NCI-H226 (cell line): ENCODE measurements around the gene FAM3C.
"Not testable (repeated sequence)": the region's sequence is repeated elsewhere in the genome, so short reads cannot be mapped to it uniquely, and the experiment has no call there.

Experiments used
- DNase-seq: peaks from one replicate; pipeline ENCODE4 v3.0.0-alpha.2; 2015

Gene FAM3C, protein sequence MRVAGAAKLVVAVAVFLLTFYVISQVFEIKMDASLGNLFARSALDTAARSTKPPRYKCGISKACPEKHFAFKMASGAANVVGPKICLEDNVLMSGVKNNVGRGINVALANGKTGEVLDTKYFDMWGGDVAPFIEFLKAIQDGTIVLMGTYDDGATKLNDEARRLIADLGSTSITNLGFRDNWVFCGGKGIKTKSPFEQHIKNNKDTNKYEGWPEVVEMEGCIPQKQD

DNA sequence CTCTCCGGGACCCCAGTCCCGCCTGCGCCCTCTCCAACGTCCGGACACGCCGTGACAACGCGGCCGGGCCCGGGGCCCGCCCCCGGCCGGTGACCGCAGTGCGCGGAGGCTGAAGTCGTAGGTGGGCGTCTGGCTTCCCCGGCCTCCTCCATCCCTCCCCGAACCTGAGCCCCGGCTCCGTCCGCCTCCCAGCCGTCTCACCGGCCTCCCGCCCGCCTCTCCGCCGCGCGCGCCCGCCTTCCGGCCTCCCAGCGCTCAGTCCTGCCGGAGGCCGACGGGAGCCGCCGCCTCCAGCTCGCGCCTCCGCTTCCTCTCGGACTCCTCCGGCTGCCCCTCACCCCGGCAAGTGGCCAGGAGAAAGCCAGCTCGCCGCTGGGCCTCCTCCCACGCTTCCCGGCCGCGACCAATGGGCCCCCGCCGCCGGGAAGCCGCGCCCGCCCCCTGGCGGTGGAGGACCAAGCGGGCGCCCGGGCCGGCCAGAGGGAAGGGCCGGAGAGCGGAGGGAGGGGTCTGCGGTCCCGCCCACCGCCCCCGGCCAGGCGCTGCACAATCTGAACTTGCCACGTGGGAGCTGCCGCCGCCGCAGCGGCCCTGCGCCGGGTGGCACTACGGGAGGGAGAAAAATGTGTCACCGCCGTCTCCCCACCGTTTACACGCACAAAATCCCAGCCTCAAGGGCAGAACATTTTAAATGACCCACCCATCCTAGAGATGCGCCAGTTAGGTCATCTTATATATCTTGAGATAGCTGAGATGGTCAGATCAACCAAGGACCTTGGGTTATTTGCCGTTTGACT, at the start of gene FAM3C:
FAM3C (minus strand) TSS at position 348 of the 797 bp plus-strand sequence. CDS start 13,339 bp downstream, outside the sequence.
- DNase-seq = peak; percentile 91

DNA sequence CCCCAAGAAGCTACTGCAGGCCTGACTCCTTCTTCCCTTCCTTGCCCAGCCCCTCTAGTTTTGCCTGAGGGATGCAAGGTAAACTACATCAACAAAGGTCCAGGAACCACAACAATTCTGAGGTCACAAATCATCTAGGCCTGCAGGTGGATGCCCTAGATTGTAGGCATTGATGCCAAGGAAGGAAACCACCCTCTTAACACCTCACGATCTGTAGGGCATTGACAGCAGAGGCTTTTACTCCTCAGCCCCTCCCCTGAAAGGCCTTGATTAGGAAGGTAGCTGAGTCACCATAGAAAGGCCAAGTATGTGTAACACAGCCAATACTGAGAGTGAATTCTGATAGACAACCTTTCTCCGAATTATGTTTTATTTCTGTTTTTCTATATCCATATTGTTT, 46.7 kb upstream of the FAM3C start:
- DNase-seq = peak; percentile 45

DNA sequence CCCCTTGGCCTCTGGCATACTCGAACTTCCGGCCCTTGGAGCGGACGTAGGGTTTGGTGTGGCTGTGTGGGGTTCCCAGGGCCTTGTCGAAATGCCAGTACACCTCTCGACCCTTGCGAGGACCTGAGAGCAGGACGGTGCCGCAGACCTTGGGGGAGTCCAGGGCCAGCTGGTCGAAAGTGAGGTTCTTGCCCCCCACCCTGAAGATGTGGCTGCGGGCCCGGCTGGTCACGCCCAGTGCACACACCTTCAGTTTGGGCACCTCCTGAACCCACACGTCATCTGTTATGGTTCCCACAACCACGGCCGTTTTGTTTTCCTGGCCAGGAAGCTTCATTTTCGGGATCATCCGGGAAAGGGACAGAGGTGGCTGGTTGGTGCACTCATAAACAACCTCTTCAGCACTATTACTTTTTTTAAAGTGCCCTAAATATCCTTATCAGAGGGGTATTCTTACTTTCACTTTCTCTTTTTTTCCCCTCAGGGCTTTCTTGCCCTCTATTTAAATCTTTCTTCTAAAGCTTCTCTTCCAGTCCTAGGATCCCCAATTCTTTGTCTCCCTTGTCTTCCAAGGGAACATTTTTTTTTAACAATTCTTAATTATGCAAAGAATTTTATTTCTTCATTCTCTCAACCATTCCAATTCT, 44.9 kb upstream of the FAM3C start:
- no peak for DNase-seq

DNA sequence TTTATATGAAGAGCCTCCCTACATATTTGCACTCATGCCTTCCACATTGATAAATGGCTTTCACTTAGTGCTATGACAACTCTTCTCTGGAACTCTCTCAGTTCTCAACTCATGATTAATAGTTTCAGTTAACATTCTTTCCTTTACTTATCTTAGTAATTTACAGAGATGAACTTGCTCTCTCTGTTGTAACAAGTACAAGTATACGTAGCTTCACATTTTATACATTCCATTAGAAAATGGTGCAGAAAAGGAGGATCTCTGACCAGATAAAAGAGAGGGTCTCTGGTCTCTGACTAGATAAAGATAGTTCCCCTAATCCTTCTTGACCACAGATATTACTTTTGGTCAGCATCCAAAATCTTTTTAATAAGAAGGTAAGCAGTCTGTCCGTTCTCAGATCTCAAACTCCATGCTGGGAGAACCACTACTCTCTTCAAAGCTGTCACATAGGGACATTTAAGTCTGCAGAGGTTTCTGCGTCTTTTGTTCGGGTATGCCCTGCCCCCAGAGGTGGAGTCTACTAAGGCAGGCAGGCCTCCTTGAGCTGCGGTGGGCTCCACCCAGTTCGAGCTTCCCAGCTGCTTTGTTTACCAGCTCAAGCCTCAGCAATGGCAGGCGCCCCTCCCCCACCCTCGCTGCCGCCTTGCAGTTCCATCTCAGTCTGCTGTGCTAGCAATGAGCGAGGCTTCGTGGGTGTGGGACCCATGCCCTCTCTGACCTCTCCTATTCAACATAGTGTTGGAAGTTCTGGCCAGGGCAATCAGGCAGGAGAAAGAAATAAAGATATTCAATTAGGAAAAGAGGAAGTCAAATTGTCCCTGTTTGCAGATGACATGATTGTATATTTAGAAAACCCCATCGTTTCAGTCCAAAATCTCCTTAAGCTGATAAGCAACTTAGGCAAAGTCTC, 42.2 kb upstream of the FAM3C start:
- peak; percentile 81 for DNase-seq

DNA sequence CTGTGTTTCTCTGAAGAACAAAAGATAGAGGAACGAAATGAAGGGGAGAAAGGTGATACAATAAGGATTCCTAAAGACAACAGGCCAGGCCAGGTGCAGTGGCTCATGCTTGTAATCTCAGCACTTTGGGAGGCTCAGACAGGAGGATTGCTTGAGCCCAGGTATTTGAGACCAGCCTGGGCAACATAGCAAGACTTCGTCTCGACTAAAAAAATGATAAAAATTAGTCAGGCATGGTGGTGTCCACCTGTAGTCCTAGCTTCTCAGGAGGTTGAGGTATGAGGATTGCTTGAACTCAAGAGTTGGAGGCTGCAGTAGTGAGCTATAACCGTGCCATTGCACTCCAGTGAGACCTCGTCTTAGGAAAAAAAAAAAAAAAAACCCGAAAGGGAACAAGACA, 41.4 kb upstream of the FAM3C start:
- DNase-seq = no peak

DNA sequence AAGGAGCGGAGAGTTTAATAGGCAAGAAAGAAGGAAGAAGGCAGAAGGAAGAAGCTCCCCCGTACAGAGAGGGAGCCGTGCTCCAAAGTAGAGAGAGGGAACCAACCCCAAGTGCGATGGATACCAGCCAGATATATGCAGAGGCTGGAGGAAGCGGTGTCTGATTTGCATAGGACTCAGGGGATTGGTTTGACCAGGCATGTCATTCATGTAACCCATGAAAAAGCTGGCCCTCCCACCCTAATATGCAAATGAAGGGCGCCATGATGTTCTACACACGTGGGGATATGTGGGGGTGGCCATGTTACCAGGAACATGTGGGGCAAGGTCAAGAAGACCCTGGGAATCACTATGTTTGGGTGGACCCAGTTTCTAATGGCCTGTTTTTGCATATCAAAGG, 40.6 kb upstream of the FAM3C start:
- no peak for DNase-seq

DNA sequence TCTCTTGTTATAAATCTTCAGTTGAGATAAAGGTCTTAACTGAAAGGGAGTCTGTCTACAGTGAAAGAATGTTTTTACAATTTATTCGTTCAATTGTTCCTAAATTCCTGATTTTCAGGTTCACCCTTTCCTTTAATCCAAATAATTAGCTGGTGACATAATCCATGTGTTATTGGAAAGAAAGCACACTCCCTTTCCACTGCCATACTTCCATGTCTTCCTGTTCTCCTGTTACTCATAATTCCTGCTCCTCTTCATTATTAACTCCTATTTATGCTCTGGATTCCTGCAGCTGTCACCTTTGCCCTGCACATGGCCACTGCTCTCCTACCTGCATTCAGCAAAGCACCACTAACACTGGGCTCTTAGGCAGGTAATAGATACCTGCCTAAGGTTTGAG, 40.0 kb upstream of the FAM3C start:
- DNase-seq = no peak

DNA sequence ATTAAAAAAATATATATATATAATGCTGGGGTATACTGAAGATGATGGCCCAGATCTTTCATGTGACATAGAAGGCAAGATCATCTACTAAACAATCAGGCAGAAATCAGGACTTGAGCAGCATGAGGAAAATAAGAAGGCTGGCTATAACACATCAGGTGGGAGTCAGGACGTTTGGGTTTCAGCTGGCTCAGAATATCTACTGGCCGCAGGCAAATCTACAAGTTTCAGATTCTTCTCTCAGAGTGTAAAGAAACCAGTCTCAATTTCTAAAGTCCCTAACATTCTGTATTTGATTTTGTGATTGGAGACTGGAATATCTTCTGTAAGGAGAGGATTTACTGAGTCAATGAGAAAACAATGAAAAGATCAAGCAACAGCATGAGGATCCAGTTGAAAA, 37.7 kb upstream of the FAM3C start:
- DNase-seq = no peak

DNA sequence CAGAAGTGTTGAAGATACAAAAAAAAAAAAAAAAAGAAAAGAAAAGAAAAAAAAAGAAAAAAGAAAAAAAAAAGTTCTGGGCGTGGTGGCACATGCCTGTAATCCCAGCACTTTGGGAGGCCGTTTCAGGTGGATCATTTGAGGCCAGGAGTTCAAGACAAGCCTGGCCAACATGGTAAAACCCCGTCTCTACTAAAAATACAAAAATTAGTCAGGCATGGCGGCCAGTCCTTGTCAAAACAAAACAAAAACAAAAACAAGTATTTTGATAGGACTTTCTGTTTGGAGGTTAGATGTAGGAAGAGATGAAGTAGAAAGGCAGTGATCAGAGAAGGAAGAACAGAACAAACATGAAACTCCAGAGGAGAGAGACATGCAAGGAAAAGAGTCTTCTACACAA, 36.4 kb upstream of the FAM3C start:
- not testable (repeated sequence) for DNase-seq

DNA sequence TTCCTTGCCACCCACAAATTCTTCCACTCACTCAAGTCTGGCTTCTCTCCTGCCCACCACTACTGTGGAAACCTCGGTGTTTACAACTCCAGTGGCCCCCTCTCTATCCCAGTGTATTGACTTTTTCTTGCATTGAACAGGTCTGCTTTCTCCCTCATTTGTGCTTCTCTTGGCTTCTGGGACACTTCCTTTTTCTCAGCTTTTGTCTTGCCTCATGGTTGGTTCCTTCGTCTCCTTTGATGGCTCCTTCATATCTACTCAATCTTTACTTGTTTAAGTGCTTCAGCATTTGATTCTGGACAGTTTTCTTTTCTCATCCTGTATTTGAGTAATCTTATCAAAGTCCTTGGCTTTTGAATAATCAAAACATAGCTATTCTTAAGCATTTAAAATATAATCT, 35.9 kb upstream of the FAM3C start:
- DNase-seq = no peak

DNA sequence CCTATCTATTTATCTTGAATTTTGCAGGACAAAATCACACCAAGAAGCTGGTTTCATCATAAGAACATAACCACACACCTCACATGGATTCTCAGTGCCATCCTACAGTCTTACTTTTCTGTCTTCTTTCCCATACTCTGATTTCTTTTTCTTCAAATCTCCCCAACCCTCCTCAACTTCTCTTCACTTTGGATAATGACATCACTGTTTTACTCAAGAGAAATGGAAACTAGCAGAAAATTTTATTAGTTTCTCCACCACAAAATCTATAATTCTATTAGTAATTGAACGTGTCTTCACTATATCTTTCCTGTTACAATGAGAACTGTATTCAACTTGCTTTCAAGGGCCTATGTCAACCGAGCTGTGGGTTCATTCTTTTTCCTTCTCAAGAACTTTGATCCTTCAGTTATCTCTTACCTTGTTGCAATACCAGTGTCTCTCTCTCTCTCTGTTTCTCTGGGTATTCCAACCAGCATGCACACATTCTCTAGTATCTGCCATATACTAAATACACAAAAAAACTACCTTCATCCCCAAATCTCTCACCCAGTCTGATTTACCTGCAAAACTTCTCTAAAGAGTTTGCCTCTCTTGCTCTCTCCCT, 35.4 kb upstream of the FAM3C start:
- DNase-seq = no peak

DNA sequence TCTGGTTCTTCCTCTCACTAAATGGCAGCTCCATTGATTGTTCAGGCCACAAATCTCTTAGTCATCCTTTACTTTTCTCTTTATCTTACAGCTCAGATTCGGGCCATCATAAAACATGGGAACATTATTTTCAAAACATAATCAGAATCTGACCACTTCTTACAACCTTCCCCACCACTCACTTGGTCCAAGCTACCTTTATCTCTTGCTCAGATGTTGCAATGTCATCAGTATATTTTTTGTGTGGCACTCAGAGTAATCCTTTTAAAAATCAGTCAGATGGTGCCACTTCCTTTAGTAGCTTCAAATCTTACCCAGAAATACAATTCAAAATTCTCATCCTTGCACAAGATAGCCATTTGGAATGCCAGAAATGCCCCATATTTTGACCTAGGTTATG, 34.5 kb upstream of the FAM3C start:
- DNase-seq = no peak

DNA sequence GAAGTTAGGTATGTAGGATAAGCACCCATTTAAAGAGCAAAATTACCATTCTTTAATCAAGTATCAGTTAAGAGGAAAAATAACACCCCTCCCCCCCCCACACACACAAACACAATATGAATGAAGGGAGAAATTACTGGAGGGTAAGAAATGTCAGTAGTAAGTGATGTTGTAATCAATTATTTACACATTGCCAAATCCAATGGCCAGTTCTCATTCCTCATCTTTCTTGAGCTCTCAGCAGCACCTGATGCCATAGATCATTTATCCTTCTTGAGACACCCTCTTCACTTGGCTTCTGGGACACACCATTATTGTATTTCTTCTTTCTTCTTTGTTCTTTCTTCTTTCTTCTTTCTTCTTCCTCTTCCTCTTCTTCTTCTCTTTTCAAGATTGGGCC, 33.7 kb upstream of the FAM3C start:
- DNase-seq = no peak

DNA sequence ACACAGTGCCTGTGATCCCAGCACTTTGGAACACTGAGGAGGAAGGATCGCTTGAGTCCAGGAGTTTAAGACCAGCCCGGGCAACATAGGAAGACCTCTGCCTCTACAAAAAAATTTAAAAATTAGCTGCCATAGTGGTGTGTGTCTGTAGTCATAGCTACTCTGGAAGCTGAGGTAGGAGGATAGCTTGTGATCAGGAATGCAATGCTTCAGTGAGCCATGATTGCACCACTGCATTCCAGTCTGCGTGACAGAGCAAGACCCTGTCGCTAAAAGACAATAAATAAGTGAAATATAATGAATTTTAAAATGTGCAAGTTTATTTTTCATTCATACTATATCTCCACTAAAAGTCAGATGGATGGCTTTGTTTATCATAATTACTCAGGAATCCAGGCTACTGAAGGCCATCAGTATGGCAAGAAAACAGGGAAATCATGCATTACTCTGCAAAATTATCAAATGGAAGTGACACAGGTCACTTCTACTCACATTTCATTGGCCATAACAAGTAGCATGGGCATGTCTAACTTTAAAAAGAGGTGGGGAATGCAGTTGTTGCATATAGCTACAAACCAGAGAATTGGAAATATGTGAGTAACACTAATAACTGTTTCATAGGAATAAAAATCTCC, 32.9 kb upstream of the FAM3C start:
- peak; percentile 40 for DNase-seq

DNA sequence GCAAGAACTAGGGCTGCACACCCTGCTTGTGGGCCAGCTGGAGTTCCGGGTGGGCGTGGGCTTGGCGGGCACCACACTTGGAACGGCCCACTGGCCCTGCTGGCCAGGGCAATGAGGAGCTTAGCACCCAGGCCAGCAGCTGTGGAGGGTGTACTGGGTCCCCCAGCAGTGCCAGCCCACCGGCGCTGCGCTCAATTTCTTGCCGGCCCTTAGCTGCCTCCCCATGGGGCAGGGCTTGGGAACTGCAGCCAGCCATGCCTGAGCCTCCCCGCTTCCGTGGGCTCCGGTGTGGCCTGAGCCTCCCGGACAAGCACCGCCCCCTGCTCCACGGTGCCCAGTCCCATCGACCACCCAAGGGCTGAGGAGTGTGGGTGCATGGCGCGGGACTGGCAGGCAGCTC, 25.6 kb upstream of the FAM3C start:
- DNase-seq = not testable (repeated sequence)

DNA sequence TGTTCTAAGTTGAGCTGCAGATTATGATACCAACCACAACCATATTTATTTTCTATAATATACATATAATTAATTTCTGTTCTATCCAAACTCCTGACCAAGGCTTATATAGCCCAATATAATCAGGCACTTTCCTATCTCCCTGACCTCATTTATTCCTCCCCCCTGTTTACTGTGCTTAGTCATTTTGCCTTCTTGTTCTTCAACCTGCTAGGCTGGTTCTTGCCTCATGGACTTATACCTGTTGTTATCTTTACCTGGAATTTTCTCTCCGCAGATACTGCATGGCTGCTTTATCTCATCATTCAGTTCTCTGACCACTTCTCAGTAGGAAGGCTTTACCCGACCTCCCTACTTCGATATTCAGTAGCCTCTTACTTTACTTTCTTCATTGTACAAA, 24.9 kb upstream of the FAM3C start:
- no peak for DNase-seq

DNA sequence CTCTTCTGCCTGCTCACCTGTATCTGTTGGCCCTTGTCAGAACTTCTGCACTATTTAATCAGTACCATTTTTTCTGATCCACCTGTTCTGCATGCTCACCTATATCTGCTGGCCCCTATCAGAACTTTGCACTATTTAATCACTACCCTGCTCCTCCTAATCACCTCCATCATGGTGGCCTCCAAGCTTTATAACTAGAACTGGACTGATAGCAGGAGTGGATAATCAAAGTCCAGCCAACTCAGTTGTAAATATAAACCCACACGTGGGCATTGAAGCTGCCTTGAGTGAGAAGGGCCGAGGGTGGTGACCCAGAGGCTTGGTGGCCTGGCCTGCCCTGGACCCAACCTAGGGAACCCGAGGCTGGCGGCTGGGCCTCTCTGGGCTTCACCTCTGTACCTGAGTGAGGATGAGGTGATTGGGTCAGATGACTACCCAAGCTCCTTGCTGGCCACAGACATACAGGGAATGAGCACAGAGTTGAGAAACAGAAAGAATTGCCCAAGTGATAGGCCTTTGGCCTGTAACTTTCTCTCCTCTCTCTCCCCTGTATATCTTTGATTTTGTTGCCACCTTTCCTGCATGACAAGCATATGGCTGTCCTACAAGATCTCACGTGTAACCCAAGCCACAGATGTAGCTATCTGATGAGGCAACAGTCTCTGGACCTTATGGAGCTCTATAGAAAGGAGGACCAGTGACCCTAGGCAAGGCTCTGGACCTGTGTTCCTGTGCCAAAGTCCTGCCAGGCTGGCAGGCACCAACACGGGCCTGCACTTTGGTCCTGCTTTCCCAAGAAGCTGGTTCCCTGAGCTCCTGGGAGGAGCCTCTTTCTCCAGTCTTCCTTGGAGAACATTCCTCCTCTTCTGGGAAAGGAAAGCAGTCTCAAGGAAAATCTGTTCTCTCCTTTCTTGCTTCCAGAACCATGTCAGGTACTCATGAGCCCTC, 23.4 kb upstream of the FAM3C start:
- no peak for DNase-seq

DNA sequence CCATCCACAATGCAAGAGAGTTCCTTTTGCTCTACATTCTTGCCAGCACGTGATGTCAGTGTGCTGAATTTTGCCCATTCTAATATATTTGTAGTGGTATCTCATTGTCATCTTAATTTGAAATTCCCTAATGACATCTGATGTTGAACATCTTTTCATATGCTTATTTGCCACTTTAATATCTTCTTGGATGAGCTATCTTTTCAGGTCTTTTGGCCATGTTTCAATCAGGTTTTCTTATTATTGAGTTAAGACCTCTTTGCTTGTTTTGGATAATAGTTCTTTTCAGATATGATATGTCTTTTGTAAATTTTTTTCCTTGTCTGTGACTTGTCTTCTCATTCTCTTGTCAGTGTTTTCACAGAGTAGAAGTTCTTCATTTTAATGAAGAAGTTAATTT, 20.4 kb upstream of the FAM3C start:
- DNase-seq = no peak

DNA sequence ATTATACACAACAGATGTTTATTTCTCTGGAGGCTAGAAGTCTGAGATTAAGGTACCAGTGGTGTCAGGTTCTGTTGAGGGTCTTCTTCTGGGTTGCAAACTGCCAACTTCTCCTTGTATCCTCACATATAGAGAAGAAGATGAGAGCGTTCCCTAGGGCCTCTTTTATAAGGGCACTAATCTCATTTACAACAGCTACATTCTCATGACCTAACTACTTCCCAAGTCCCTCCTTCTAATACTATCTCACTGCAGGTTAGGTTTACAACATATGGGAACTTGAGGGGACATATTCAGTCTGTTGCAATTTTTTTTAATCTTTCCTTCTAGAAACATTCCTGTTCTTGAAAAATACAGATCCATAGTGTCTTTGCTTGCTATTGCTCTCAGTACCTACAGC, 18.3 kb upstream of the FAM3C start:
- DNase-seq = no peak

DNA sequence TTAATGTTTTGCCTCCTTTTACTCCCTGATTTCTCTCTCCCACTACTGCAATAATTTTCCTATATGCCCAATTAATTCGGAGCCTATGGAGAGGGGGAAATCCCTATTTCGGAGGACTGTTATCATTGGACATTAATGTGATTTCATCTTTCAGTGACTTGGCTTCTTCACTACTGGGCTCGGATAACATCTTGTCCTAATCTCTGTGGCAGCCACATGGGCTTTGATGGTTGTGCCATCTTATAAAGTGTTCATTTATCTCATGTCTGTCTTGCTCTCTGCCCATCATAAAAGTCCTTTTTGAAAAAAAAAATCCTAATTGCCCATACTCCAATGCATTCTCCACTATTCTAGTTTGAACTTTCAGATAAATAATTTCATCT, 15.5 kb upstream of the FAM3C start:
- DNase-seq = no peak
